PC-9 (cell line): Measurements from ENCODE around the gene FAM13C. TPM values are rescaled to one million over a fixed set of nuclear protein-coding genes. Genes with fewer than 3 reads are reported as not detected.

ENCODE experiments used
- BruUV-seq: library from RNA; stranded (reverse); fragments of 400-500 nt; replicated peaks from 2 replicates; lab custom pipeline; 2021; lab: Mats Ljungman, UMichigan
- CTCF ChIA-PET: fragments of 300-600 bp; sonication (Branson Sonifier 250); formaldehyde crosslinking; loops from one replicate; lab custom pipeline; 2022; ENCODE audit warnings: antibody characterized with exemption; lab: Charles Lee
- POLR2A ChIA-PET: fragments of 300-600 bp; sonication (Branson Sonifier 250); formaldehyde crosslinking; loops from one replicate; lab custom pipeline; 2022; ENCODE audit warnings: antibody characterized with exemption; ENCODE audit not compliant: unreplicated experiment; lab: Charles Lee
- DNase-seq, 2 experiments: peaks; one replicate each; pipeline versions ENCODE4 v3.0.0 to v3.0.0-alpha.2; 2015 to 2022; ENCODE audit warnings: mixed read lengths in 1 of 2
- H2AFZ ChIP-seq: fragments of 200-600 bp; sonication (generic); 2 replicates; pipeline ENCODE4 v1.8.1; 2017; ENCODE audit warnings: antibody characterized with exemption
- H3F3A ChIP-seq: fragments of 200-600 bp; sonication (generic); 2 replicates; pipeline ENCODE4 v1.8.1; 2017; ENCODE audit warnings: antibody characterized with exemption, mild to moderate bottlenecking, low read depth; ENCODE audit not compliant: insufficient read depth
- H3K27ac ChIP-seq: fragments of 200-600 bp; sonication (generic); 2 replicates; pipeline ENCODE4 v1.6.1; 2016; ENCODE audit warnings: mixed run types
- H3K27me3 ChIP-seq: fragments of 200-600 bp; sonication (generic); 2 replicates; pipeline ENCODE4 v1.6.1; 2016; ENCODE audit warnings: low read depth, mixed run types; ENCODE audit not compliant: insufficient read depth
- H3K36me3 ChIP-seq: fragments of 200-600 bp; sonication (generic); 2 replicates; pipeline ENCODE4 v1.6.1; 2016; ENCODE audit warnings: low read depth, mixed run types
- H3K4me1 ChIP-seq: fragments of 200-600 bp; sonication (generic); replicated peaks from 2 replicates; pipeline ENCODE4 v1.6.1; 2016; ENCODE audit warnings: mixed run types; ENCODE audit not compliant: insufficient read depth
- H3K4me2 ChIP-seq: fragments of 200-600 bp; sonication (generic); 2 replicates; pipeline ENCODE4 v1.6.1; 2017; ENCODE audit warnings: mixed run types
- H3K4me3 ChIP-seq: fragments of 200-600 bp; sonication (generic); 2 replicates; pipeline ENCODE4 v1.6.1; 2016; ENCODE audit warnings: mixed run types
- H3K79me2 ChIP-seq: fragments of 200-600 bp; sonication (generic); 2 replicates; pipeline ENCODE4 v1.6.1; 2017; ENCODE audit warnings: low read depth, mixed run types
- H3K9me2 ChIP-seq: fragments of 200-600 bp; sonication (generic); 2 replicates; pipeline ENCODE4 v1.8.1; 2017; ENCODE audit warnings: mild to moderate bottlenecking; ENCODE audit not compliant: insufficient read depth
- H3K9me3 ChIP-seq: fragments of 200-600 bp; sonication (generic); 2 replicates; pipeline ENCODE4 v1.8.1; 2016; ENCODE audit warnings: low read depth; ENCODE audit not compliant: insufficient read depth
- H4K20me1 ChIP-seq: fragments of 200-600 bp; sonication (generic); 2 replicates; pipeline ENCODE4 v1.8.1; 2017; ENCODE audit not compliant: insufficient read depth
- EZH2 ChIP-seq: fragments of 200-600 bp; sonication (generic); IDR thresholded peaks from 2 replicates; pipeline ENCODE4 v1.8.0; 2017; ENCODE audit warnings: antibody characterized with exemption, low read depth
- intact Hi-C: fragments of 100-400 bp; cut with micrococcal nuclease; formaldehyde crosslinking; loops from one replicate; pipeline ENCODE4 v1.10.0; 2022; ENCODE audit not compliant: unreplicated experiment
- total RNA-seq: library from RNA; stranded (reverse); gene quantifications from 2 replicates; pipeline ENCODE4 v1.2.3, GENCODE V29; 2021
- TF ChIP-seq, protein P1 (sequence below): fragments of 200-600 bp; sonication (generic); conservative IDR thresholded peaks from 2 replicates; pipeline ENCODE4 v1.6.1; 2017; ENCODE audit warnings: mixed run types, antibody characterized with exemption, mild to moderate bottlenecking, moderate library complexity

Gene FAM13C
- total RNA-seq, 1 experiment from 2014 or later = not detected

DNA sequence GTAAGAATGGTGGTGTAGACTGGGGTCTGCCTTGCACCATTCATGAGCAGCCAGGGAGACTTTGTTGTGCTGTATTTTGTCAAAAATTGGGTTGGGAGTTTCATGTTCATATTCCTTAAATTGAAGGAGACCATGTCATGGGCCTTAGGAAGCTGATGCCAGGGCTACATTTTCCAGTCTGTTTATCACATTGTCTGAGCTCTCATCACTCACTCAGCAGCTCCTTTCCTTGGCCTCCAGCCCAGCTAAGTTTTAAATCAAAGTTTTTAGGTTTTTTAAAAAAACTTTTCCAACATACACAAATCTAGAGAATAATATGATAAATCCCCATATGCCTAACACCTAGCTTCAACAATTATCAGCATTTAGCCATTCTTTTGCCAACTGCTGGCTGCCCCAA is 12.6 kb upstream of the FAM13C start:
- no TSS peak for BruUV-seq

DNA sequence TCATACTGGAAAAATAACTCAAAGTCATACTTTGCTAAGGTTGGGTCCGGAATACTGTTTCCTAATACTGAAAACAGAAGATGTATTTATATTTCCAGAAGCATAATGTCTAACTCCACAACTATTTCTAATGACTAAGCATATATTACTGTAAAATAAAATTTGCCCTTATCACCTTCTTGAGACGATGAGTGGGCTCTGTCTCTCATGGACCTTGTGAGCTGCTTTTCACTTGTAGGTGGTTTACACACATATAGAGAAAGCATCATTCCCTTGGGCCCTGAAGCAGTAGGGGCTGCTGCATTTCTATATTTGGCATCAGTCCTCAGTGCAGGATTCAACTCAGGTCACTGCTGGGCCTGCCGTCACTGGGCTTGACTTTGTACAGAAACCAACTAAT is 10.7 kb upstream of the FAM13C start:
- CTCF ChIA-PET = no interaction called here
- POLR2A ChIA-PET = no interaction called here
- Histone ChIP-seq H3K9me3 (no peaks in the 10 kb centered on the region), H3K79me2 (no peaks in the 10 kb centered on the region), H3F3A (no peaks in the 10 kb centered on the region), H3K9me2 (no peaks in the 10 kb centered on the region), H3K27me3 (no peaks in the 10 kb centered on the region), H4K20me1 (no peaks in the 10 kb centered on the region), H3K4me2 (no peak overlapping the region), H3K27ac (no peak overlapping the region), H3K4me3 (no peak overlapping the region), H3K36me3 (no peaks in the 10 kb centered on the region), H2AFZ (no peak overlapping the region), H3K4me1 (no peaks in the 10 kb centered on the region)
- no peak for TF ChIP-seq EZH2
- TF ChIP-seq, protein P1, sequence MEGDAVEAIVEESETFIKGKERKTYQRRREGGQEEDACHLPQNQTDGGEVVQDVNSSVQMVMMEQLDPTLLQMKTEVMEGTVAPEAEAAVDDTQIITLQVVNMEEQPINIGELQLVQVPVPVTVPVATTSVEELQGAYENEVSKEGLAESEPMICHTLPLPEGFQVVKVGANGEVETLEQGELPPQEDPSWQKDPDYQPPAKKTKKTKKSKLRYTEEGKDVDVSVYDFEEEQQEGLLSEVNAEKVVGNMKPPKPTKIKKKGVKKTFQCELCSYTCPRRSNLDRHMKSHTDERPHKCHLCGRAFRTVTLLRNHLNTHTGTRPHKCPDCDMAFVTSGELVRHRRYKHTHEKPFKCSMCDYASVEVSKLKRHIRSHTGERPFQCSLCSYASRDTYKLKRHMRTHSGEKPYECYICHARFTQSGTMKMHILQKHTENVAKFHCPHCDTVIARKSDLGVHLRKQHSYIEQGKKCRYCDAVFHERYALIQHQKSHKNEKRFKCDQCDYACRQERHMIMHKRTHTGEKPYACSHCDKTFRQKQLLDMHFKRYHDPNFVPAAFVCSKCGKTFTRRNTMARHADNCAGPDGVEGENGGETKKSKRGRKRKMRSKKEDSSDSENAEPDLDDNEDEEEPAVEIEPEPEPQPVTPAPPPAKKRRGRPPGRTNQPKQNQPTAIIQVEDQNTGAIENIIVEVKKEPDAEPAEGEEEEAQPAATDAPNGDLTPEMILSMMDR = no peak
- DNase-seq = no peak
- intact Hi-C loops = no loop called here
- no TSS peak for BruUV-seq

More for the DNA sequence above, 12.6 kb upstream of the FAM13C start:
- Histone ChIP-seq H3F3A (no peaks in the 10 kb centered on the region), H3K36me3 (no peaks in the 10 kb centered on the region), H3K4me1 (no peaks in the 10 kb centered on the region), H3K27me3 (no peaks in the 10 kb centered on the region), H3K9me3 (no peaks in the 10 kb centered on the region), H3K4me3 (no peak overlapping the region), H3K27ac (no peak overlapping the region), H3K9me2 (no peaks in the 10 kb centered on the region), H4K20me1 (no peaks in the 10 kb centered on the region), H3K79me2 (no peaks in the 10 kb centered on the region), H3K4me2 (no peak overlapping the region), H2AFZ (no peak overlapping the region)
- POLR2A ChIA-PET = no interaction called here
- intact Hi-C loops = no loop called here
- CTCF ChIA-PET = no interaction called here
- DNase-seq = no peak
- no peak for TF ChIP-seq EZH2
- TF ChIP-seq, protein P1 = no peak

DNA sequence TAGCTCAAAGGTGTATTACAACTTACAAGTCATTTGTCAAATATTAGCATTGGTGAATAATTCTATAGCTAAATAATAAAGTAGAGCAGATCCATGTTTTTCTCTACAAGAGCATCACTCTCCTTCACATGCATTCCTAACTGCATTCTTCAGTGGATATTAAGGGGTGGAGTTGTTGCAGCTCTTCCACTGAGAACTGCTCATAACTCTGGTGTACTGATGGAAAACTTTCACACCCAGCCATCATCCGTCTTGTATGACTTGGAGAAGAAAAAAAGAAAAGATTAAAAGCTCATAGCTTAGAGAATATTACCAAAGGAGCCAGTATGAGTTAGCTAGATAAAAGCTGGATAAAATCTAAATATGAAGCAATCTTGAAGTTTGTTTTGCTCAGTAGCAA is 10.2 kb upstream of the FAM13C start:
- DNase-seq = no peak
- no peaks in the 10 kb centered on the region for H3K4me1 ChIP-seq
- ChIA-PET POLR2A (no interaction called here), CTCF (no interaction called here)
- no peak overlapping the region for H3K4me3 ChIP-seq
- TF ChIP-seq, protein P1 = no peak
- TF ChIP-seq EZH2 = no peak
- H3K27ac ChIP-seq = no peak overlapping the region
- intact Hi-C loops = no loop called here
- no peaks in the 10 kb centered on the region for H3K9me2 ChIP-seq
- no peaks in the 10 kb centered on the region for H3K9me3 ChIP-seq
- H4K20me1 ChIP-seq = no peaks in the 10 kb centered on the region
- H3K27me3 ChIP-seq = no peaks in the 10 kb centered on the region
- no peak overlapping the region for H3K4me2 ChIP-seq
- no peaks in the 10 kb centered on the region for H3K36me3 ChIP-seq
- no peaks in the 10 kb centered on the region for H3F3A ChIP-seq
- no peaks in the 10 kb centered on the region for H3K79me2 ChIP-seq
- no TSS peak for BruUV-seq
- no peak overlapping the region for H2AFZ ChIP-seq
